Umbilical cord (tissue), 1 donor: ENCODE measurements around the gene SENP7. TPM values are rescaled to one million over a fixed set of nuclear protein-coding genes. Genes with fewer than 3 reads are reported as not detected.

Experiments used
- total RNA-seq: library from RNA; depleted of rRNA; stranded (reverse); fragments of >200 nt; gene quantifications from one replicate; pipeline ENCODE4 v1.2.3, GENCODE V29; 2014; ENCODE audit warnings: low replicate concordance; ENCODE audit not compliant: insufficient read depth

The SENP7 gene
- total RNA-seq, 1 donor from 2014 or later, result 34.7 TPM

Other genes starting within 250 kb of the SENP7 start
- gene IMPG2, start 192.6 kb downstream of the SENP7 start, total RNA-seq, result 2.6 TPM
- 16.1 TPM for gene TRMT10C, start 48.7 kb upstream of the SENP7 start, total RNA-seq
- 141 TPM for gene PCNP, start 61.0 kb upstream of the SENP7 start, total RNA-seq
- 24.8 TPM for gene ZBTB11, start 163.9 kb upstream of the SENP7 start, total RNA-seq
- 2,234 TPM for gene RPL24, start 173.5 kb upstream of the SENP7 start, total RNA-seq
- 19.3 TPM for gene CEP97, start 211.4 kb upstream of the SENP7 start, total RNA-seq